ENCODE results near the gene PER1.

GRCh38 chr17:8166731-8167130, 14.5 kb upstream of the PER1 start:
- TF ChIP-seq MAX (IDR thresholded peaks at IDR 0.05; ENCODE audit: low read depth, low read length) (no peak), CTCF (IDR thresholded peaks at IDR 0.05; ENCODE audit: low read depth, low read length) (no peak), POLR2A (IDR thresholded peaks at IDR 0.05; ENCODE audit: extremely low read depth, insufficient read length) (no peak)

All from NB4 (cell line).